Left ventricle myocardium inferior (tissue), 1 donor: Measurements from ENCODE around the gene TLCD5. TPM values are rescaled to one million over a fixed set of nuclear protein-coding genes. Genes with fewer than 3 reads are reported as not detected.
A peak's percentile ranks its signal among the peaks of the same experiment; 100 is the strongest.

Experiments
- DNase-seq: peaks from one replicate; pipeline ENCODE4 v3.0.0-alpha.2; 2020
- H3K27ac ChIP-seq: fragments of 200-600 bp; replicated peaks from 2 replicates; pipeline ENCODE4 v1.8.0; 2021
- H3K27me3 ChIP-seq: fragments of 200-600 bp; 2 replicates; pipeline ENCODE4 v1.8.0; 2021; ENCODE audit warnings: low read depth
- H3K36me3 ChIP-seq: fragments of 200-600 bp; 2 replicates; pipeline ENCODE4 v1.8.0; 2021
- H3K4me1 ChIP-seq: fragments of 200-600 bp; 2 replicates; pipeline ENCODE4 v1.8.0; 2021
- H3K4me3 ChIP-seq: fragments of 200-600 bp; 2 replicates; pipeline ENCODE4 v1.8.0; 2021; ENCODE audit warnings: mild to moderate bottlenecking, moderate library complexity
- H3K9me3 ChIP-seq: fragments of 200-600 bp; replicated peaks from 2 replicates; pipeline ENCODE4 v1.8.0; 2021
- CTCF ChIP-seq: fragments of 200-600 bp; IDR thresholded peaks from 2 replicates; pipeline ENCODE4 v1.8.0; 2021; ENCODE audit warnings: antibody characterized with exemption, mild to moderate bottlenecking, borderline replicate concordance
- intact Hi-C: fragments of 100-400 bp; cut with micrococcal nuclease; formaldehyde crosslinking; loops from one replicate; pipeline ENCODE4 v1.11.0; 2022
- total RNA-seq: library from RNA; stranded (reverse); fragmentation: NEBNext Ultra II Directional; extraction: Animal tissue kit (Norgen Biotek cat#: 25700); gene quantifications from one replicate; pipeline ENCODE4 v1.2.1, GENCODE V29; 2021
- donor health status: DM: no; HTN: yes; CAD: no; lungs with severe emphysema.

The TLCD5 gene
- total RNA-seq, 1 donor from 2014 or later: 9.7 TPM

DNA sequence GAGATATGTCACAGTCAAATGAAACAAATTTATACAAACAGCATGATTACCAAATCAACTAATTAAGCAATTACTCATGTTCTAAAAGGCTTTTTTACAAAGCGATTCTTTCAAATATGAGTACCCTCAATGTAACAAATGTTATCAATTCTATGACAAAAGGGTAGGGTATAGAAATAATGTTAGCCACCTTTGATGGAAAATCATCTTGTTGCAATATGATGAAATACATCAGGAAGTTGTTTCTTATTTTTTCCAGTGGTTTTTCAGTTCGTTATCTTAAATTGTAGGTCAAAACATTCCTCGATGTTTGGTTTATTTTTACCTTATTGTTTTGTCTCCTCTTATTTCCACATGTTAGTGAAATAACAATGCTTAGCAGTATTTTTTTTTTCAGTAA, 17.6 kb downstream of the TLCD5 start:
- H3K27ac ChIP-seq: peak overlapping the region; percentile 98
- H3K4me3 ChIP-seq: peak overlapping the region; percentile 22
- intact Hi-C loops: no loop called here
- peaks cover 96% of the 10 kb centered on the region for H3K4me1 ChIP-seq
- H3K9me3 ChIP-seq: no peaks in the 10 kb centered on the region
- no peaks in the 10 kb centered on the region for H3K36me3 ChIP-seq
- DNase-seq: no peak
- TF ChIP-seq CTCF: no peak
- H3K27me3 ChIP-seq: no peaks in the 10 kb centered on the region

- intact Hi-C loops: no loop called here
- H3K27ac ChIP-seq: peak overlapping the region; percentile 98
- no peak for TF ChIP-seq CTCF
Measured at GRCh38 chr11:120343429-120343828, 18.3 kb downstream of the TLCD5 start.

GRCh38 chr11:120344302-120345004, 19.4 kb downstream of the TLCD5 start:
- H3K4me1 ChIP-seq: peaks cover 97% of the 10 kb centered on the region
- no peaks in the 10 kb centered on the region for H3K36me3 ChIP-seq
- H3K27me3 ChIP-seq: no peaks in the 10 kb centered on the region
- no peak overlapping the region for H3K4me3 ChIP-seq
- intact Hi-C loops: no loop called here
- no peaks in the 10 kb centered on the region for H3K9me3 ChIP-seq
- no peak for DNase-seq
- H3K27ac ChIP-seq: peak overlapping the region; percentile 98
- no peak for TF ChIP-seq CTCF

More at GRCh38 chr11:120343429-120343828, 18.3 kb downstream of the TLCD5 start:
- Histone ChIP-seq H3K4me1 (peaks cover 97% of the 10 kb centered on the region), H3K9me3 (no peaks in the 10 kb centered on the region), H3K4me3 (no peak overlapping the region), H3K36me3 (no peaks in the 10 kb centered on the region), H3K27me3 (no peaks in the 10 kb centered on the region)
- no peak for DNase-seq

GRCh38 chr11:120346233-120346632, 21.1 kb downstream of the TLCD5 start:
- no peaks in the 10 kb centered on the region for H3K36me3 ChIP-seq
- H3K4me3 ChIP-seq: no peak overlapping the region
- no peak for DNase-seq
- TF ChIP-seq CTCF: no peak
- intact Hi-C loops: no loop called here
- H3K4me1 ChIP-seq: peaks cover 97% of the 10 kb centered on the region
- H3K9me3 ChIP-seq: no peaks in the 10 kb centered on the region
- no peaks in the 10 kb centered on the region for H3K27me3 ChIP-seq
- peak overlapping the region; percentile 63 for H3K27ac ChIP-seq

GRCh38 chr11:120350637-120351036, 25.5 kb downstream of the TLCD5 start:
- Histone ChIP-seq H3K4me1 (peaks cover 92% of the 10 kb centered on the region), H3K36me3 (no peaks in the 10 kb centered on the region), H3K4me3 (no peak overlapping the region), H3K27ac (peak overlapping the region; percentile 63), H3K27me3 (no peaks in the 10 kb centered on the region), H3K9me3 (no peaks in the 10 kb centered on the region)
- no peak for TF ChIP-seq CTCF
- no peak for DNase-seq
- intact Hi-C loops: no loop called here
